SK-MEL-5 (cell line): Measurements from ENCODE around the gene ACAD10. TPM values are rescaled to one million over a fixed set of nuclear protein-coding genes. Genes with fewer than 3 reads are reported as not detected.
"Not testable (repeated sequence)": the region's sequence is repeated elsewhere in the genome, so short reads cannot be mapped to it uniquely, and the experiment has no call there.

Source experiments
- DNase-seq: peaks from one replicate; pipeline ENCODE4 v3.0.0-alpha.2; 2016; ENCODE audit warnings: low read depth, low spot score
- in situ Hi-C: cut with HindIII; loops from 2 replicates; pipeline ENCODE4 v1.10.0; 2016; ENCODE audit warnings: low sequenced_read_pairs, high pct_unique_total_duplicates, low pct_unique_long_range_greater_than_20kb
- polyA plus RNA-seq, 2 experiments: library from polyadenylated mRNA; depleted of rRNA; stranded (reverse); fragments of >200 nt; gene quantifications; 2 replicates each; pipeline ENCODE4 v1.2.3, GENCODE V29; 2015
- total RNA-seq: library from RNA; depleted of rRNA; stranded (reverse); fragments of >200 nt; shearing (Covaris generic); gene quantifications from 2 replicates; pipeline ENCODE4 v1.2.3, GENCODE V29; 2014; rRNA removed

Gene ACAD10
- total RNA-seq, result 17.2 and 23.0 TPM in 2 replicates
- 35.0 and 35.6 TPM in 2 replicates for polyA plus RNA-seq (2015; cell fraction: cytosol; rRNA removed)
- 155 and 178 TPM in 2 replicates for polyA plus RNA-seq (2015; cell fraction: nucleus; rRNA removed)

GRCh38 chr12:111685811-111686573 lies at the start of gene ACAD10, which contains the start of gene BRAP:
Gene ACAD10, plus strand, starts transcription at chr12:111686053. Its CDS starts 6,657 bp downstream, at chr12:111692710.
Gene BRAP, minus strand, starts transcription at chr12:111685956. Its CDS starts 164 bp downstream, at chr12:111685792.
- peak; percentile 94 for DNase-seq
- in situ Hi-C loops, result no loop called here

GRCh38 chr12:111636209-111636945 lies 49.5 kb upstream of the ACAD10 start:
- in situ Hi-C loops, result no loop called here
- DNase-seq, result no peak

GRCh38 chr12:111638556-111638955 lies 47.3 kb upstream of the ACAD10 start:
- in situ Hi-C loops, result no loop called here
- no peak for DNase-seq

- in situ Hi-C loops, result no loop called here
- DNase-seq, result no peak
These were observed 45.3 kb upstream of the ACAD10 start for GRCh38 chr12:111640506-111640905.

- DNase-seq, result no peak
- in situ Hi-C loops, result no loop called here
These were observed 43.0 kb upstream of the ACAD10 start for GRCh38 chr12:111642681-111643426.

GRCh38 chr12:111643427-111643826 lies 42.4 kb upstream of the ACAD10 start:
- in situ Hi-C loops, result no loop called here
- DNase-seq, result no peak

- DNase-seq, result no peak
- in situ Hi-C loops, result no loop called here
These were observed 40.4 kb upstream of the ACAD10 start for GRCh38 chr12:111645433-111645832.

GRCh38 chr12:111650912-111651311 lies 34.9 kb upstream of the ACAD10 start:
- DNase-seq, result no peak
- in situ Hi-C loops, result no loop called here

GRCh38 chr12:111652530-111652929 lies 33.3 kb upstream of the ACAD10 start:
- DNase-seq, in situ Hi-C loops: not testable (repeated sequence)

GRCh38 chr12:111653596-111653995 lies 32.3 kb upstream of the ACAD10 start:
- DNase-seq, result no peak

GRCh38 chr12:111655356-111655755 lies 30.5 kb upstream of the ACAD10 start:
- DNase-seq, result no peak
- in situ Hi-C loops, result no loop called here

More at GRCh38 chr12:111653596-111653995, 32.3 kb upstream of the ACAD10 start:
- in situ Hi-C loops, result no loop called here

- in situ Hi-C loops, result no loop called here
- no peak for DNase-seq
These were observed 29.8 kb upstream of the ACAD10 start for GRCh38 chr12:111656016-111656415.

GRCh38 chr12:111664499-111664898 lies 21.4 kb upstream of the ACAD10 start:
- in situ Hi-C loops, result no loop called here
- no peak for DNase-seq

GRCh38 chr12:111664961-111665865 lies 20.6 kb upstream of the ACAD10 start:
- in situ Hi-C loops, result no loop called here
- no peak for DNase-seq

GRCh38 chr12:111672822-111673381 lies 13.0 kb upstream of the ACAD10 start:
- DNase-seq, result no peak
- in situ Hi-C loops, result no loop called here

- peak; percentile 65 for DNase-seq
- in situ Hi-C loops, result no loop called here
These were observed 12.3 kb upstream of the ACAD10 start for GRCh38 chr12:111673503-111673902.

GRCh38 chr12:111677186-111677585 lies 8.7 kb upstream of the ACAD10 start:
- no peak for DNase-seq
- in situ Hi-C loops, result no loop called here
